ENCODE data around the gene UBA6. TPM values are rescaled to one million over a fixed set of nuclear protein-coding genes. Genes with fewer than 3 reads are reported as not detected.

The UBA6 gene
- total RNA-seq, 1 donor from 2014 or later = 5.1 TPM

DNA sequence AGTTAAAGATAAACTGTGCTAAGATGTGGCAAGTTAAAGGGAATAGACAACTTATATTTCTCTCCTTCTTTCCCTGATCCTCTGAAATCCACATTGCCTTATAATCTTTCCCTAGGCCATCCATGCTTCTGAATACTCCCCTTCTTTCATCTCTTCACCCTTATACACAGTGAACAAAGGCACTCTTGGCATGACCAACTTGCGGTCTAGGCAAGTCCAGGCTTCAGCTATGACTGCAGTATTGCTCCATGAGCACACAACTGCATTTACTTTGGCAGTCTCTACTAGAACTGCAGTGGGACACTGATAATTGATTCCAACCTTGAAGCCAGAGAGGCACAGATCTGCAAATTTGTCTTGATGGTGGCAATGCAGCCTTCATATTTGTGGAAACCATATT, 24.2 kb upstream of the UBA6 start:
- intact Hi-C loops (cut with DNase I) = no loop called here

DNA sequence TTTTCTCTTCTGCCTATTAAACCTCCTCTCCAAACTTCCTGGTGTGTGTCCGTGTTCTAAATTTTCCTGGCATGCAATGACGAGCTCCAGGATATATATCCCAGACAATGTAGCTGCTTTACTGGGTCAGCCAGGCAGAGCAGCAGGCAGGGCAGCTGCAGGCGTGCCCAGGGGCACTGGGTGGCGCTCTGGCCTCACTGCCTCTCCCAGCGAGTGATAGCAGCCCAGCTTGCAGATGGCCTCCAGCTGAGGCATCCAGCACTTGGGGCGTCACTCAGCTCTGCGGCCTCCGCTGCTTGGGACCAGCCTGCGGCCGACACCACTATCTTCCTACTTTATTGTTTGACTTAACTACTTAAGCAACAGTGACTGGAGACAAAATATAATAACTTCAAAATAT, 23.0 kb upstream of the UBA6 start:
- DNase-seq (ENCODE audit: low spot score in 2 of 2) = no peak
- intact Hi-C loops (cut with DNase I) = no loop called here
- Histone ChIP-seq H3K9me3 (peaks cover 0 to 4% of the 10 kb centered on the region in 2 donors), H3K27me3 (no peaks in the 10 kb centered on the region), H3K36me3 (peaks cover 0 to 16% of the 10 kb centered on the region in 2 donors), H3K4me3 (no peak overlapping the region), H3K27ac (no peak overlapping the region), H3K4me1 (no peaks in the 10 kb centered on the region)
- TF ChIP-seq, protein P1, sequence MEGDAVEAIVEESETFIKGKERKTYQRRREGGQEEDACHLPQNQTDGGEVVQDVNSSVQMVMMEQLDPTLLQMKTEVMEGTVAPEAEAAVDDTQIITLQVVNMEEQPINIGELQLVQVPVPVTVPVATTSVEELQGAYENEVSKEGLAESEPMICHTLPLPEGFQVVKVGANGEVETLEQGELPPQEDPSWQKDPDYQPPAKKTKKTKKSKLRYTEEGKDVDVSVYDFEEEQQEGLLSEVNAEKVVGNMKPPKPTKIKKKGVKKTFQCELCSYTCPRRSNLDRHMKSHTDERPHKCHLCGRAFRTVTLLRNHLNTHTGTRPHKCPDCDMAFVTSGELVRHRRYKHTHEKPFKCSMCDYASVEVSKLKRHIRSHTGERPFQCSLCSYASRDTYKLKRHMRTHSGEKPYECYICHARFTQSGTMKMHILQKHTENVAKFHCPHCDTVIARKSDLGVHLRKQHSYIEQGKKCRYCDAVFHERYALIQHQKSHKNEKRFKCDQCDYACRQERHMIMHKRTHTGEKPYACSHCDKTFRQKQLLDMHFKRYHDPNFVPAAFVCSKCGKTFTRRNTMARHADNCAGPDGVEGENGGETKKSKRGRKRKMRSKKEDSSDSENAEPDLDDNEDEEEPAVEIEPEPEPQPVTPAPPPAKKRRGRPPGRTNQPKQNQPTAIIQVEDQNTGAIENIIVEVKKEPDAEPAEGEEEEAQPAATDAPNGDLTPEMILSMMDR (IDR thresholded peaks at IDR 0.05) = no peak

More for the DNA sequence above, 24.2 kb upstream of the UBA6 start:
- peaks cover 0 to 16% of the 10 kb centered on the region in 2 donors for H3K36me3 ChIP-seq
- H3K4me3 ChIP-seq = no peak overlapping the region
- H3K27ac ChIP-seq = no peak overlapping the region
- H3K27me3 ChIP-seq = no peaks in the 10 kb centered on the region
- H3K4me1 ChIP-seq = no peaks in the 10 kb centered on the region
- TF ChIP-seq, protein P1 (IDR thresholded peaks at IDR 0.05) = no peak
- no peak for DNase-seq (ENCODE audit: low spot score in 2 of 2)
- peaks cover 0 to 4% of the 10 kb centered on the region in 2 donors for H3K9me3 ChIP-seq

GRCh38 chr4:67723341-67723740, 22.4 kb upstream of the UBA6 start:
- TF ChIP-seq, protein P1 (IDR thresholded peaks at IDR 0.05) = no peak
- Histone ChIP-seq H3K36me3 (peaks cover 0 to 16% of the 10 kb centered on the region in 2 donors), H3K4me3 (no peak overlapping the region), H3K27ac (no peak overlapping the region), H3K4me1 (no peaks in the 10 kb centered on the region), H3K27me3 (no peaks in the 10 kb centered on the region), H3K9me3 (peaks cover 0 to 4% of the 10 kb centered on the region in 2 donors)
- intact Hi-C loops (cut with DNase I) = no loop called here
- no peak for DNase-seq (ENCODE audit: low spot score in 2 of 2)

DNA sequence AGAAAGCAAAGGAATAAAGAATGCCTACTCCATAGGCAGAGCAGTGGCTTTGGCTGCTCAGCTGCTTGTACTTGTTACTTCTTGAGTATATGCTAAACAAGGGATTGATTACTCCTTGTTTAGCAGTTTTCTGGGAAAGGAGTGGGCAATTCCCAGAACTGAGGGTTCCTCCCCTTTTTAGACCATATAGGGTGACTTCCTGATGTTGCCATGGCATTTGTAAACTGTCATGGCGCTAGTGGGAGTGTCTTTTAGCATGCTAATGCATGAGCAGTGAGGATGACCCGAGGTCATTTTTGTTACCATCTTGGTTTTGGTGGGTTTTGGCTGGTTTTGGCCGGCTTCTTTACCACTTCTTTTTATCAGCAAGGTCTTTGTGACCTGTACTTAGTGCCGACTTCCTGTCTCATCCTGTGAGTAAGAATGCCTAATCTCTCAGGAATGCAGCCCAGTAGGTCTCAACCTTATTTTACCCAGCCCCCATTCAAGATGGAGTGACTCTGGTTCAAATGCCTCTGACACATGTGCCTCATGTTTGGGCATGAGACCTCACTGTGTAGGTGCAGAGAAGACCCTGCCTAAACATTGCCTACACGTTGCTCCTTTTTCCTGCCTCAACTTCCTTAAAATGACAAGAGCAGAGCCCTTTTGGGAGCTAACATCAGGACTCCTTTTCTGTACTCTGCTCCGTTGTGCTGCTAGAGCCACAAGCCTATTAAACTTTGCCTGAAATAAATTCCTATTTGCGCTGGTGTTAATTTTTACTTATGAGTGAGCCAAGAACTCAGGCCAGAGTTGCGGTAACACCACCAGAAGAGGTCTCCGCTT, 21.0 kb upstream of the UBA6 start:
- DNase-seq (ENCODE audit: low spot score in 2 of 2) = no peak
- no peaks in the 10 kb centered on the region for H3K4me1 ChIP-seq
- no peaks in the 10 kb centered on the region for H3K27me3 ChIP-seq
- peaks cover 0 to 16% of the 10 kb centered on the region in 2 donors for H3K36me3 ChIP-seq
- no peak overlapping the region for H3K27ac ChIP-seq
- H3K9me3 ChIP-seq = no peaks in the 10 kb centered on the region
- TF ChIP-seq, protein P1 (IDR thresholded peaks at IDR 0.05) = no peak
- intact Hi-C loops (cut with DNase I) = no loop called here
- H3K4me3 ChIP-seq = no peak overlapping the region

GRCh38 chr4:67721315-67721769, 20.4 kb upstream of the UBA6 start:
- TF ChIP-seq, protein P1 (IDR thresholded peaks at IDR 0.05) = no peak
- no peaks in the 10 kb centered on the region for H3K27me3 ChIP-seq
- DNase-seq (ENCODE audit: low spot score in 2 of 2) = no peak
- H3K9me3 ChIP-seq = no peaks in the 10 kb centered on the region
- no peak overlapping the region for H3K27ac ChIP-seq
- H3K36me3 ChIP-seq = peaks cover 0 to 20% of the 10 kb centered on the region in 2 donors
- no peak overlapping the region for H3K4me3 ChIP-seq
- no peaks in the 10 kb centered on the region for H3K4me1 ChIP-seq
- intact Hi-C loops (cut with DNase I) = no loop called here
